Measurements from ENCODE around the gene SLC25A20.

Gene SLC25A20

DNA sequence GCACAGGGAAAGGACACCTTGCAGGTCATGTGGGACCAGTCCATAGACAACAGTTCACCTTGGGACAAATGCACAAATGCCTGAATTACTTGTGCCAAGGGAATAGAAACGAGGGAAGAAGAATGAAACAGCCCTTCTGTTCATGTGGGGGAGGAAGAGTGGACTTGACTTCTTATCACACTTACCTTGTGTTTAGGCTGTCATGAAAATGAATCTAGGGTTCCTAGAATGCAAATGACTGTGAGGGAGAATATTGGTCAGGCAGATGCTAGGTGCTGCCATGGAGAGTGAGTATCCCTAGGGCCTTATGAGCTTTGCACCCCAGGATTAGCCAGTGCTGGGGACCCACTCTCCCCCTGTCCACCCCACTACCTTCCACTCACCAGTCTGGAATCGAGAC lies 40.0 kb downstream of the SLC25A20 start:
- TF ChIP-seq EZH2 (IDR thresholded peaks at IDR 0.05; ENCODE audit: borderline replicate concordance, low read length): no peak
- TF ChIP-seq, protein P1, sequence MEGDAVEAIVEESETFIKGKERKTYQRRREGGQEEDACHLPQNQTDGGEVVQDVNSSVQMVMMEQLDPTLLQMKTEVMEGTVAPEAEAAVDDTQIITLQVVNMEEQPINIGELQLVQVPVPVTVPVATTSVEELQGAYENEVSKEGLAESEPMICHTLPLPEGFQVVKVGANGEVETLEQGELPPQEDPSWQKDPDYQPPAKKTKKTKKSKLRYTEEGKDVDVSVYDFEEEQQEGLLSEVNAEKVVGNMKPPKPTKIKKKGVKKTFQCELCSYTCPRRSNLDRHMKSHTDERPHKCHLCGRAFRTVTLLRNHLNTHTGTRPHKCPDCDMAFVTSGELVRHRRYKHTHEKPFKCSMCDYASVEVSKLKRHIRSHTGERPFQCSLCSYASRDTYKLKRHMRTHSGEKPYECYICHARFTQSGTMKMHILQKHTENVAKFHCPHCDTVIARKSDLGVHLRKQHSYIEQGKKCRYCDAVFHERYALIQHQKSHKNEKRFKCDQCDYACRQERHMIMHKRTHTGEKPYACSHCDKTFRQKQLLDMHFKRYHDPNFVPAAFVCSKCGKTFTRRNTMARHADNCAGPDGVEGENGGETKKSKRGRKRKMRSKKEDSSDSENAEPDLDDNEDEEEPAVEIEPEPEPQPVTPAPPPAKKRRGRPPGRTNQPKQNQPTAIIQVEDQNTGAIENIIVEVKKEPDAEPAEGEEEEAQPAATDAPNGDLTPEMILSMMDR (IDR thresholded peaks at IDR 0.05; ENCODE audit: low read length): no peak
- H3K9me2 ChIP-seq (ENCODE audit: low read depth, low read length): no peaks in the 10 kb centered on the region
- no peaks in the 10 kb centered on the region for H3F3A ChIP-seq (ENCODE audit: insufficient read depth, low read length)
- H3K9ac ChIP-seq (ENCODE audit: low read length): no peak overlapping the region
- no peak overlapping the region for H3K27ac ChIP-seq (ENCODE audit: low read depth, low read length, poor library complexity, severe bottlenecking)
- H2AFZ ChIP-seq (ENCODE audit: low read length): no peak overlapping the region
- H3K79me2 ChIP-seq (ENCODE audit: insufficient read depth, low read length): no peaks in the 10 kb centered on the region
- no peaks in the 10 kb centered on the region for H3K9me3 ChIP-seq (ENCODE audit: low read length)
- no peaks in the 10 kb centered on the region for H4K20me1 ChIP-seq (ENCODE audit: insufficient read depth, low read length)
- H3K27me3 ChIP-seq (ENCODE audit: insufficient read depth, low read length): no peaks in the 10 kb centered on the region
- H3K4me3 ChIP-seq (ENCODE audit: low read depth, low read length, poor library complexity, severe bottlenecking): no peak overlapping the region
- peaks cover 8% of the 10 kb centered on the region; the same call in 1 of the 2 replicates for H3K36me3 ChIP-seq (ENCODE audit: insufficient read depth, low read length)
- H3K4me2 ChIP-seq (ENCODE audit: low read length): no peak overlapping the region
- H3K4me1 ChIP-seq (ENCODE audit: insufficient read depth, low read length, severe bottlenecking): peaks cover 12% of the 10 kb centered on the region

DNA sequence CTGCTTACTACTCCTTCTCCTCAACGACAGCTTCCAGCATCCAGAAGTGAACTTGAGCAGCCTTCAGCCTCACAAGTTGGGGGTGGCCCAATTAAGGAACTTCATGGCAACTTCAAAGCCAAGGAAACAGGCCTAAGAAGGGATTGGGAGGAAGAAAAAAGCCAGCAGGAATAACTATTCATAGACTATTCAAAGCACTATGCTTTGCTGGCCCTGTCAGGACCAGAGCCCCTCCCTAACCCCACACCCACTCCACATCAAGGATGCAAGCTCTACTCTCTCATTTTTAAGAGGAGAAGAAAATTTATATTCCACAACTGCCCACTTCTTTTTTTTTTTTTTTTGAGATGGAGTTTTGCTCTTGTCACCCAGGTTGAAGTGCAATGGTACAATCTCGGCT lies 41.0 kb downstream of the SLC25A20 start:
- Histone ChIP-seq H3K79me2 (ENCODE audit: insufficient read depth, low read length) (no peaks in the 10 kb centered on the region), H3K4me3 (ENCODE audit: low read depth, low read length, poor library complexity, severe bottlenecking) (no peak overlapping the region), H2AFZ (ENCODE audit: low read length) (no peak overlapping the region), H3F3A (ENCODE audit: insufficient read depth, low read length) (no peaks in the 10 kb centered on the region), H3K4me1 (ENCODE audit: insufficient read depth, low read length, severe bottlenecking) (peaks cover 12% of the 10 kb centered on the region), H4K20me1 (ENCODE audit: insufficient read depth, low read length) (no peaks in the 10 kb centered on the region), H3K9me3 (ENCODE audit: low read length) (no peaks in the 10 kb centered on the region), H3K9ac (ENCODE audit: low read length) (no peak overlapping the region), H3K27me3 (ENCODE audit: insufficient read depth, low read length) (no peaks in the 10 kb centered on the region), H3K36me3 (ENCODE audit: insufficient read depth, low read length) (peaks cover 8% of the 10 kb centered on the region; the same call in 1 of the 2 replicates), H3K9me2 (ENCODE audit: low read depth, low read length) (no peaks in the 10 kb centered on the region), H3K27ac (ENCODE audit: low read depth, low read length, poor library complexity, severe bottlenecking) (no peak overlapping the region), H3K4me2 (ENCODE audit: low read length) (no peak overlapping the region)
- TF ChIP-seq EZH2 (IDR thresholded peaks at IDR 0.05; ENCODE audit: borderline replicate concordance, low read length): no peak
- TF ChIP-seq, protein P1 (IDR thresholded peaks at IDR 0.05; ENCODE audit: low read length): no peak

DNA sequence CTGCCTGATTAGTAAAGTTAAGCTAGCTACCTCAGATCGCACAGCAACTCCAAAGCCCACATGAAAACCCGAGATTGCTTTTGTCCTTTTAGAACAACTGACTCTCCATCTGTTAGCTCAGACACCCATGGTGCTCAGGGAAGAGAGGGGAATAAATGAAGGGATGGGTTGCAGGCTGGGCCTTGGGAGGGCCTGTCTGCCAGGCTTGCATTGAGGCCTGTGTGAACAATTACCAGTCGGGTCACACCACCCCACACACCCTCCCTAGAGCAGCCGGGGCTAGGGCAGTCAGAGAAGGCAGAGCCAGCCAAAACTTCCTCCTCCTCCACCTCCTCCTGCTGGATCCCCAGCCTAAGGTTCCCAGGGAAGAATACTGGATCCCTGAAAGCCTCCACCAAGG lies 42.2 kb downstream of the SLC25A20 start:
- no peaks in the 10 kb centered on the region for H3K9me3 ChIP-seq (ENCODE audit: low read length)
- H3K4me1 ChIP-seq (ENCODE audit: insufficient read depth, low read length, severe bottlenecking): peaks cover 24% of the 10 kb centered on the region
- no peaks in the 10 kb centered on the region for H3F3A ChIP-seq (ENCODE audit: insufficient read depth, low read length)
- H3K9me2 ChIP-seq (ENCODE audit: low read depth, low read length): no peaks in the 10 kb centered on the region
- peaks cover 8% of the 10 kb centered on the region; the same call in 1 of the 2 replicates for H3K36me3 ChIP-seq (ENCODE audit: insufficient read depth, low read length)
- TF ChIP-seq, protein P1 (IDR thresholded peaks at IDR 0.05; ENCODE audit: low read length): no peak
- no peak for TF ChIP-seq EZH2 (IDR thresholded peaks at IDR 0.05; ENCODE audit: borderline replicate concordance, low read length)
- no peak overlapping the region for H3K4me2 ChIP-seq (ENCODE audit: low read length)
- no peaks in the 10 kb centered on the region for H4K20me1 ChIP-seq (ENCODE audit: insufficient read depth, low read length)
- H3K4me3 ChIP-seq (ENCODE audit: low read depth, low read length, poor library complexity, severe bottlenecking): no peak overlapping the region
- H3K27me3 ChIP-seq (ENCODE audit: insufficient read depth, low read length): no peaks in the 10 kb centered on the region
- no peak overlapping the region; the same call in 1 of the 2 replicates for H3K9ac ChIP-seq (ENCODE audit: low read length)
- H2AFZ ChIP-seq (ENCODE audit: low read length): no peak overlapping the region
- H3K27ac ChIP-seq (ENCODE audit: low read depth, low read length, poor library complexity, severe bottlenecking): peak overlapping the region; percentile 14
- H3K79me2 ChIP-seq (ENCODE audit: insufficient read depth, low read length): no peaks in the 10 kb centered on the region

Measured in OCI-LY1 (cell line).